GM21381 (cell line): ENCODE measurements around the gene PCBP3.

Experiments used
- ATAC-seq: cut with Tn5 transposase; IDR thresholded peaks from one replicate; pipeline ENCODE4 v1.9.1; 2021; ENCODE audit warnings: mild to moderate bottlenecking, moderate library complexity; ENCODE audit not compliant: unreplicated experiment

PCBP3 gene

GRCh38 chr21:45917241-45917640 lies 273.7 kb downstream of the PCBP3 start:
- no peak for ATAC-seq

- no peak for ATAC-seq
Observed at GRCh38 chr21:45918011-45918410, 274.5 kb downstream of the PCBP3 start.

DNA sequence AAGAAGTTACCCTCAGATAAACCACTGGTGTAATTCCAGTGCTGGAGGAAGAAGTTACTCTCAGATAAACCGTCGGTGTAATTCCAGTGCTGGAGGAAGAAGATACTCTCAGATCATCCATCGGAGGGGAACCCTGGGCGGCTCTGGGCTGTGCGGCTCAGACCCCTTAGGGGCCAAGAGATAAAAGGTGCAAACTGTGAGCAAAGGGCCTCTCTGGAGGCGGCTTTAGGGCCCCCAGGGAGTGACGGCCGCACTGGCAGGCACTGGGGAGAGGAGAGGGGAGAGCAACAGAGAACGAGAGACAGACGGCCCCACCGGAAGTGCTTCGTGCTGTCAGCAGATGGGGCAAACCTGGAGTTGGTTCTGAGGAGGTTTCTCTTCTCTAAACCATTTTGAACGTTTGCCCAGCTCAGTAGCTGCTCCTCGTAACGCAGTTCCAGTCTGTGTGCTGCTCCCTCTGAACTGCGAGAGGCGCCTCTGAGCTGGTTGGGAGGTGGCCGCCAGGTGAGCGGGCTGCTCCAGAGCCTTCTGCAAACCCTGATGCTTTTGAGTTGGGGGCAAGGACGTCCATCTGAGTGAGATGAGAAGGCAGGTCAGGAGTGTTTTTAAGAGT lies 275.4 kb downstream of the PCBP3 start:
- no peak for ATAC-seq

DNA sequence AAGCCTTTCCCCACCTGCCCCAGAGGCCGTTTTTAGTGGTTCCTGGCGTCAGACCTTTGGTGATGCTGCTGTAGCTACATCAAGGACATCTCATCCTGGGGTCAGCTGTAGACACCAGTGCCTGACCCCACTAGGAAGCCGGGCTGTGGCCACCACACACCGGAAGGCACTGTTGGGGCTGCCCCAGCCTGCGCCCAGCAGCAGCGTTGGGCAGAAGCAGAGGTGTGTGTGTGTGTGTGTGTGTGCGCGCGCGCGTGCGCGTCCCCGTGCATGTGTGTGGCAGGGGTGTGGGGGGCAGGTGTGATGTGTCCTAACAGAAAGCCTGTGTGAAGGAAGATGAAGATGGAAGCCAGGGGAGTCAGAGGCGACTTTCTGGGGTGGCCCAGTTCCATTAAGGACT lies 276.1 kb downstream of the PCBP3 start:
- ATAC-seq = no peak

DNA sequence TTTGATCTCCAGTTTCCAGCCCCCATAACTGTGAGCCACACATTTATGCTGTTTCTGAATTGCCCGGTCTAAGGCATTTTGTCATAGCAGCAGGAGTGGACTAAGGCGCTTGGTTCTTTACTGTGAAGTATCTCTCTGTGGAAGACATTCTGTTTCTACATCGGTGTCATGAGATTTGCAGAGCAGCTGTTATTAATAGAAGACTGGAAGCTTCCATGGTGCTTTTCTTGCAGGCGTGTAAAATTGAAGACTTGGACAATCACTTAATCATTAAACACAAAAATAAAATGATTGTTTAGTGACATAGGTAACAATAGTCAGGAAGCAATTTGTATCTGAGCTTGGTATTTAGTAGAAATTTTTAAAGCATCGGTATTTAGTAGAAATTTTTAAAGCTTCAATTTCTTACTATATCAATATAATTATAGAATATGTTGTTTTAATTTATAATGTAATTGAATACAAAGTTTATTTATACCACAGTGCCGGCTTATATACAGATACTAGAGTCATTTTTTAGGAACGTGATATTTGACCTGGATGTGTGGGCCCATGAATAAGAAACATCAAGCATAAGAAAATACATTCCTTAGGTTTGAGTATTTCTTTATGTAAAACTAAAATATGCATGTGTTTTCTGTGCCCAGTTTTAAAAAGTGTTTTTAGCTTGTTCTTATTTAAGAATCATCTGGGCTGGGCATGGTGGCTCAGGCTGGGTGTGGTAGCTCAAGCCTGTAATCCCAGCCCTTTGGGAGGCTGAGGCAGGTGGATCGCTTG lies 277.5 kb downstream of the PCBP3 start:
- ATAC-seq = no peak

GRCh38 chr21:45921917-45922316 lies 278.4 kb downstream of the PCBP3 start:
- no peak for ATAC-seq

GRCh38 chr21:45922648-45923047 lies 279.1 kb downstream of the PCBP3 start:
- ATAC-seq = no peak

GRCh38 chr21:45923146-45923545 lies 279.6 kb downstream of the PCBP3 start:
- no peak for ATAC-seq

GRCh38 chr21:45926281-45926680 lies 282.8 kb downstream of the PCBP3 start:
- no peak for ATAC-seq

DNA sequence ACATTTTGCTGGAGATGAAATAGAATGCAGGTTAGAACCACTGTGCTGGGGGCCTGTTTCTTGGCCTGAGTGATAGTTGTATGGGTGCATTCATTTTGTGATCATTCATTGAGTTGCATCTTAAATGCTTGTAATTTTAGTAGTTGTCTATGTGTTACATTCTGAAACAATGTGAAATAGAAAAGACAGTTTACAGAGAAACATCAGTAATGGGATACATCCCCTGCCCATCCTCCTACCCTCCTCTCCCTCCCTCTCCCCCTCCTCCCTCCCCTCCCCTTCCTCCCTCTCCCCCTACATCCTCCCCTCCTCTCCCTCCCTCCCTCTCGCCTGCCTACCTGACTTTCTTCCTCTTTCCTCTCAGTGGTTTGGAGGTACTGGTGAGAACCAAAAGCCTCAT lies 283.5 kb downstream of the PCBP3 start:
- ATAC-seq = no peak

- no peak for ATAC-seq
Observed at GRCh38 chr21:45927851-45928850, 284.6 kb downstream of the PCBP3 start.

- ATAC-seq = no peak
Observed at GRCh38 chr21:45929449-45929848, 285.9 kb downstream of the PCBP3 start.

DNA sequence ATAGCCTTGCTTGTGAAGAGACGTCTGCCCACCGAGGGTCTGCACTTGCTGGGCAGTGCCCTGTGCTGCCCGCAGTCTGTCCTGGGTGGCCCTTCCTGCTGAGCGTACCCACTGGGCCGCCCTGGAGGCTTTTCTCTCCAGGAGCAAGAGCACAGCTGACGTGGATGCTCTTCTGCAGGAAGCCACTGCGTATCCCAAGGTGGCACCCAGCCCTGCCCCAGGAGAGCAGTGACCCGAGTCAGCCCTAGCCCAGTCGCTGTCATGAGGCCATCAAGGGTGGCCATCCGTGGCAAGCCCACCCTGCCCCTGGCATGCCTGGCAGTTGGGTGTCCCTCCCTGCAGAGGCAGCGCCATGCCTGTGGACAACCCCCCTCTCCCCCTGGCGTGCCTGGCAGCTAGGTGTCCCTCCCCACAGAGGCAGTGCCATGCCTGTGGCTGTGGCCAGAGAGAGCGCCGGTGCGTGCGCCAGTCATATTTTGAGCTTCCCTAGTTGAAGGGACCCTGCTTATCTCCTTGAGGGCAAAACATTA lies 286.8 kb downstream of the PCBP3 start:
- ATAC-seq = no peak

- no peak for ATAC-seq
Observed at GRCh38 chr21:45930792-45931191, 287.3 kb downstream of the PCBP3 start.

DNA sequence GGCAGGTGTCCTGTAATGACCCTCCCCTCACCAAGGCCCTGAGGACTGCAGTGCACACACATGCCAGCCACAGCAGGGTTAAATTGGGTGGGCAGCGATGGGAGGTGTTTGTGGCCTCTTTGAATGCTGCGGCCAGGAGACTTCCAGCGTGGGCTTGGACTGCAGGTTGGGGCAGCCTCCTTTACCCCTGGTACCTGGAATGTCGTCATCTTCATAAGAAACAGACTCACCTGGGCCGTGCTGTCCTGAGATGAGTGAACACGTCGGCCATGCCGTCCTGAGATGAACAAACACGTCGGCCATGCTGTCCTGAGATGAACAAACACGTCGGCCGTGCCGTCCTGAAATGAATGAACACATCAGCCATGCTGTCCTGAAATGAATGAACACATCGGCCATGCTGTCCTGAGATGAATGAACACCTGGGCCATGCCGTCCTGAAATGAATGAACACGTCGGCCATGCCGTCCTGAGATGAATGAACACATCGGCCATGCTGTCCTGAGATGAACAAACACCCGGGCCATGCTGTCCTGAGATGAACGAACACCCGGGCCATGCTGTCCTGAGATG lies 288.0 kb downstream of the PCBP3 start:
- ATAC-seq = no peak

- no peak for ATAC-seq
Observed at GRCh38 chr21:45932922-45933502, 289.5 kb downstream of the PCBP3 start.

GRCh38 chr21:45934085-45934484 lies 290.6 kb downstream of the PCBP3 start:
- ATAC-seq = no peak

GRCh38 chr21:45934554-45934953 lies 291.0 kb downstream of the PCBP3 start:
- no peak for ATAC-seq

GRCh38 chr21:45935628-45936027 lies 292.1 kb downstream of the PCBP3 start:
- no peak for ATAC-seq

GRCh38 chr21:45937721-45938452 lies 294.4 kb downstream of the PCBP3 start:
- ATAC-seq = no peak
